HL-60 (cell line): ENCODE measurements around the gene ESR1.

Experiments used
- CTCF ChIP-seq: IDR thresholded peaks from one replicate; pipeline ENCODE4 v1.5.1; 2011; ENCODE audit warnings: low read length, control low read depth, inconsistent platforms; ENCODE audit not compliant: insufficient read depth
- GABPA ChIP-seq: IDR thresholded peaks from 2 replicates; pipeline ENCODE4 v1.6.1; 2012; ENCODE audit warnings: low read depth
- POLR2AphosphoS5 ChIP-seq: IDR thresholded peaks from 2 replicates; pipeline ENCODE4 v1.6.1; 2012; ENCODE audit warnings: low read depth
- TF ChIP-seq, protein P1 (sequence below): IDR thresholded peaks from 2 replicates; pipeline ENCODE4 v1.6.1; 2012; ENCODE audit warnings: low read depth; ENCODE audit not compliant: insufficient replicate concordance

- TF ChIP-seq CTCF (no peak), GABPA (no peak), POLR2AphosphoS5 (no peak)
- TF ChIP-seq, protein P1, sequence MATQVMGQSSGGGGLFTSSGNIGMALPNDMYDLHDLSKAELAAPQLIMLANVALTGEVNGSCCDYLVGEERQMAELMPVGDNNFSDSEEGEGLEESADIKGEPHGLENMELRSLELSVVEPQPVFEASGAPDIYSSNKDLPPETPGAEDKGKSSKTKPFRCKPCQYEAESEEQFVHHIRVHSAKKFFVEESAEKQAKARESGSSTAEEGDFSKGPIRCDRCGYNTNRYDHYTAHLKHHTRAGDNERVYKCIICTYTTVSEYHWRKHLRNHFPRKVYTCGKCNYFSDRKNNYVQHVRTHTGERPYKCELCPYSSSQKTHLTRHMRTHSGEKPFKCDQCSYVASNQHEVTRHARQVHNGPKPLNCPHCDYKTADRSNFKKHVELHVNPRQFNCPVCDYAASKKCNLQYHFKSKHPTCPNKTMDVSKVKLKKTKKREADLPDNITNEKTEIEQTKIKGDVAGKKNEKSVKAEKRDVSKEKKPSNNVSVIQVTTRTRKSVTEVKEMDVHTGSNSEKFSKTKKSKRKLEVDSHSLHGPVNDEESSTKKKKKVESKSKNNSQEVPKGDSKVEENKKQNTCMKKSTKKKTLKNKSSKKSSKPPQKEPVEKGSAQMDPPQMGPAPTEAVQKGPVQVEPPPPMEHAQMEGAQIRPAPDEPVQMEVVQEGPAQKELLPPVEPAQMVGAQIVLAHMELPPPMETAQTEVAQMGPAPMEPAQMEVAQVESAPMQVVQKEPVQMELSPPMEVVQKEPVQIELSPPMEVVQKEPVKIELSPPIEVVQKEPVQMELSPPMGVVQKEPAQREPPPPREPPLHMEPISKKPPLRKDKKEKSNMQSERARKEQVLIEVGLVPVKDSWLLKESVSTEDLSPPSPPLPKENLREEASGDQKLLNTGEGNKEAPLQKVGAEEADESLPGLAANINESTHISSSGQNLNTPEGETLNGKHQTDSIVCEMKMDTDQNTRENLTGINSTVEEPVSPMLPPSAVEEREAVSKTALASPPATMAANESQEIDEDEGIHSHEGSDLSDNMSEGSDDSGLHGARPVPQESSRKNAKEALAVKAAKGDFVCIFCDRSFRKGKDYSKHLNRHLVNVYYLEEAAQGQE: no peak
These were observed 108.6 kb downstream of the ESR1 start for GRCh38 chr6:151916075-151916474.
